Right ventricle myocardium inferior (tissue), 1 donor: Measurements from ENCODE around the gene ZCCHC4. TPM values are rescaled to one million over a fixed set of nuclear protein-coding genes. Genes with fewer than 3 reads are reported as not detected.

Experiments used
- ATAC-seq: fragments of 200-7000 bp; cut with Tn5 transposase; one replicate; pipeline ENCODE4 v1.9.1; 2020; ENCODE audit warnings: mild to moderate bottlenecking, moderate library complexity
- DNase-seq: peaks from one replicate; pipeline ENCODE4 v3.0.0; 2021; ENCODE audit errors: missing footprints
- intact Hi-C: fragments of 100-400 bp; cut with DNase I; formaldehyde crosslinking; loops from one replicate; pipeline ENCODE4 v1.11.0; 2022
- total RNA-seq: library from RNA; stranded (reverse); fragmentation: NEBNext Ultra II Directional; extraction: Animal tissue kit (Norgen Biotek cat#: 25700); gene quantifications from one replicate; pipeline ENCODE4 v1.2.1, GENCODE V29; 2021
- donor health status: DM: no; HTN: yes; CAD: no; lungs with severe emphysema.

ZCCHC4 gene
- total RNA-seq, 1 donor from 2014 or later: 9.3 TPM

DNA sequence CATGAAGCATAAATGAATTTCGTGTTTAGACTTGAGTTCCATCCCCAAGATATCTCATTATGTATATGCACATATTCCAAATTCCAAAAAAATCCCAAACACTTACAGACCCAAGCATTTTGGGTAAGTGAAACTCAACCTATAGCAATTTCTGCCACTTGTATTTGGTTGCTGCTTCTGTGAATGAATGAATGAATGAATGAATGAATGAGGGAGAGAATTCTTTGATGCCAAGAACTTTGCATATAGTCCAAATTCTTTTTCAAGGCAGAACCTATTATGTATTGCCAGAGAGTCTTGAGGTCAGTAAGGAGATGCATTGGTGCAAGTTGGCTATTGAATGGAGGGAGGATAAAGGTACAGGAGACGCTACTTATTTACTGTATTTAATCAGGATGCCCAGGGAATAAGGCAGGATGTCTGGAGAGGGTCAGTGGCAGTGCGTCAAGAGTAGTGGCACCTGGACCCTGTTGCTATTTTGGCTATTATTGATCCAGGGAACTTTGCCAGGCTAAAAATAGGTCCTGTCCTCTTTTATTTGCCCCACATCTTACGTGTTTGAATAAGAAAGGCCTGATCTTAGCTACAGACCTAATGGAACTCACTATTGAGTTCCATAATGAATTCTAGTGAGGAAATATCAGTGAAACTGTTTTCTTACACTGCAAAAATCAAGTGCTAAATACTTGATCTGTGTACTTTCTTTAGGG lies 98.4 kb downstream of the ZCCHC4 start:
- ATAC-seq (no peak), DNase-seq (no peak)
- intact Hi-C loops: no loop called here

DNA sequence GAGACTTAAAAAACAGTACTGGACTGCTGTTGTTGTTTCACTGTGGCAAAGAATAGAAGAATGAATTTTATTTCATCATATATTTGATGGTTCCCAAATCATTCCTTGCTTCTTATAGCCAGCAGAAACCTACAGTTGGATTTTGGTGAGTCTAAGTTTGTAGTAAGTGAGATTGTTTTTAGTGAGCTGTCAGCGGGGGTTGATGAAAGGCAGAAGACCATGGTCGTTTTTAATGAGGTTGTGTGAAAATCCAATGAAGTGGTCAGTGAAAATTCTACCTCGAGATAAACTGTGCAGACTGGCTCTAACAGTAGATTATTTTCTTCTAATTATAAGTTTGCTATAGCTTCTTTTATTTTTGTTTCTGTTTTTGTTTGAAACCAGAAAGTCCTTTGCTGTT lies 100.7 kb downstream of the ZCCHC4 start:
- ATAC-seq (no peak), DNase-seq (no peak)
- intact Hi-C loops: no loop called here

DNA sequence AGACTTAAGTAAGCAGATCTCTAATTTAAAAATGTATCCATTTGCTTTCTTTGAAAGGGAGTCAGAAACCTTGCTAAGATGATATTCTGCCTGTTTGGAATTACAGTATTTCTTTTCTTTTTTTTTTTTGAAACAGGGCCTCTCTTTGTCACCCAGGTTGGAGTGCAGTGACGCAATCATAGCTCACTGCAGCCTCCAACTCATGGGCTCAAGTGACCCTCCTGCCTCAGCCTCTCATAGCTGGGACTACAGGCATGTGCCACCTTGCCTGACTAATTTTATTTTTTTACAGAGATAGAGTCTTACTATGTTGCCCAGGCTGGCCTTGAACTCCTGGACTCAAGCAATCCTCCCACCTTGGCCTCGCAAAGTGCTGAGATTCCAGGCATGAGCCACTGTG lies 104.4 kb downstream of the ZCCHC4 start:
- intact Hi-C loops: no loop called here
- DNase-seq (no peak), ATAC-seq (no peak)

Other genes starting within 250 kb of the ZCCHC4 start
- 5.4 TPM for gene SEPSECS, start 152.3 kb upstream of the ZCCHC4 start, total RNA-seq
- 1.8 TPM for gene PI4K2B, start 78.7 kb upstream of the ZCCHC4 start, total RNA-seq
- gene ANAPC4, start 64.5 kb downstream of the ZCCHC4 start, total RNA-seq: 13.5 TPM